ENCODE data around the gene PTPRE.

PTPRE gene

GRCh38 chr10:127951861-127952574 lies 45.1 kb downstream of the PTPRE start:
- no peak for DNase-seq
- TF ChIP-seq GATA1 (IDR thresholded peaks at IDR 0.05; ENCODE audit: low read depth, low read length) (no peak), POLR2A (IDR thresholded peaks at IDR 0.05; ENCODE audit: low read length) (no peak)

GRCh38 chr10:127952575-127952869 lies 45.6 kb downstream of the PTPRE start:
- TF ChIP-seq GATA1 (IDR thresholded peaks at IDR 0.05; ENCODE audit: low read depth, low read length) (no peak), POLR2A (IDR thresholded peaks at IDR 0.05; ENCODE audit: low read length) (no peak)
- no peak for DNase-seq

- TF ChIP-seq POLR2A (IDR thresholded peaks at IDR 0.05; ENCODE audit: low read length) (no peak), GATA1 (IDR thresholded peaks at IDR 0.05; ENCODE audit: low read depth, low read length) (no peak)
Measured at GRCh38 chr10:127952918-127953317, 46.0 kb downstream of the PTPRE start.

GRCh38 chr10:127953876-127954275 lies 47.0 kb downstream of the PTPRE start:
- TF ChIP-seq GATA1 (IDR thresholded peaks at IDR 0.05; ENCODE audit: low read depth, low read length) (no peak), POLR2A (IDR thresholded peaks at IDR 0.05; ENCODE audit: low read length) (no peak)
- no peak for DNase-seq

More at GRCh38 chr10:127952918-127953317, 46.0 kb downstream of the PTPRE start:
- DNase-seq = no peak

GRCh38 chr10:127959428-127959827 lies 52.5 kb downstream of the PTPRE start:
- no peak for DNase-seq
- TF ChIP-seq GATA1 (IDR thresholded peaks at IDR 0.05; ENCODE audit: low read depth, low read length) (no peak), POLR2A (IDR thresholded peaks at IDR 0.05; ENCODE audit: low read length) (no peak)

GRCh38 chr10:127961071-127961470 lies 54.2 kb downstream of the PTPRE start:
- TF ChIP-seq GATA1 (IDR thresholded peaks at IDR 0.05; ENCODE audit: low read depth, low read length) = no peak
- TF ChIP-seq POLR2A (IDR thresholded peaks at IDR 0.05; ENCODE audit: low read length) = no peak
- DNase-seq = no peak

GRCh38 chr10:127962205-127962604 lies 55.3 kb downstream of the PTPRE start:
- DNase-seq = no peak
- TF ChIP-seq GATA1 (IDR thresholded peaks at IDR 0.05; ENCODE audit: low read depth, low read length) (no peak), POLR2A (IDR thresholded peaks at IDR 0.05; ENCODE audit: low read length) (no peak)

- no peak for DNase-seq
- no peak for TF ChIP-seq GATA1 (IDR thresholded peaks at IDR 0.05; ENCODE audit: low read depth, low read length)
- no peak for TF ChIP-seq POLR2A (IDR thresholded peaks at IDR 0.05; ENCODE audit: low read length)
Measured at GRCh38 chr10:127963136-127963535, 56.2 kb downstream of the PTPRE start.

- DNase-seq = no peak
- TF ChIP-seq POLR2A (IDR thresholded peaks at IDR 0.05; ENCODE audit: low read length) = no peak
- no peak for TF ChIP-seq GATA1 (IDR thresholded peaks at IDR 0.05; ENCODE audit: low read depth, low read length)
Measured at GRCh38 chr10:127964621-127965020, 57.7 kb downstream of the PTPRE start.

GRCh38 chr10:127966875-127967274 lies 60.0 kb downstream of the PTPRE start:
- DNase-seq = no peak
- TF ChIP-seq POLR2A (IDR thresholded peaks at IDR 0.05; ENCODE audit: low read length) = no peak
- TF ChIP-seq GATA1 (IDR thresholded peaks at IDR 0.05; ENCODE audit: low read depth, low read length) = no peak

- TF ChIP-seq GATA1 (IDR thresholded peaks at IDR 0.05; ENCODE audit: low read depth, low read length) = no peak
- no peak for TF ChIP-seq POLR2A (IDR thresholded peaks at IDR 0.05; ENCODE audit: low read length)
Measured at GRCh38 chr10:127968027-127968441, 61.1 kb downstream of the PTPRE start.

GRCh38 chr10:127968659-127969058 lies 61.8 kb downstream of the PTPRE start:
- TF ChIP-seq GATA1 (IDR thresholded peaks at IDR 0.05; ENCODE audit: low read depth, low read length) = no peak
- no peak for TF ChIP-seq POLR2A (IDR thresholded peaks at IDR 0.05; ENCODE audit: low read length)
- no peak for DNase-seq

More at GRCh38 chr10:127968027-127968441, 61.1 kb downstream of the PTPRE start:
- DNase-seq = no peak

- no peak for DNase-seq
- no peak for TF ChIP-seq GATA1 (IDR thresholded peaks at IDR 0.05; ENCODE audit: low read depth, low read length)
- TF ChIP-seq POLR2A (IDR thresholded peaks at IDR 0.05; ENCODE audit: low read length) = no peak
Measured at GRCh38 chr10:127971101-127971946, 64.4 kb downstream of the PTPRE start.

- TF ChIP-seq POLR2A (IDR thresholded peaks at IDR 0.05; ENCODE audit: low read length) = no peak
- no peak for TF ChIP-seq GATA1 (IDR thresholded peaks at IDR 0.05; ENCODE audit: low read depth, low read length)
- no peak for DNase-seq
Measured at GRCh38 chr10:127971963-127972615, 65.2 kb downstream of the PTPRE start.

Data from erythroblast (primary cell).